ENCODE measurements around the gene SSBP4. TPM values are rescaled to one million over a fixed set of nuclear protein-coding genes. Genes with fewer than 3 reads are reported as not detected.

The SSBP4 gene
- total RNA-seq, 4 donors from 2014 or later = 40.5 to 75.6 (median 56.1) TPM

- intact Hi-C loops (cut with DNase I) = no loop called here
- H3K4me1 ChIP-seq = peaks cover 16 to 36% of the 10 kb centered on the region in 2 donors
Observed at GRCh38 chr19:18476507-18477041, 57.4 kb downstream of the SSBP4 start.

GRCh38 chr19:18477042-18477779, 58.0 kb downstream of the SSBP4 start:
- no peaks in the 10 kb centered on the region for H3K9me3 ChIP-seq
- no peak overlapping the region for H3K4me3 ChIP-seq (replicated peaks in 1 of 3)
- peaks cover 16 to 36% of the 10 kb centered on the region in 2 donors for H3K4me1 ChIP-seq
- TF ChIP-seq POLR2A (IDR thresholded peaks at IDR 0.05) (no peak), CTCF (IDR thresholded peaks at IDR 0.05) (no peak)
- no peak overlapping the region for H3K27ac ChIP-seq
- no peak for DNase-seq
- intact Hi-C loops (cut with DNase I) = no loop called here
- no peaks in the 10 kb centered on the region for H3K27me3 ChIP-seq
- 88 to 89% methylated on average over 24 of the region's 24 CpGs for WGBS, 2 donors
- H3K36me3 ChIP-seq = no peaks in the 10 kb centered on the region

More at GRCh38 chr19:18476507-18477041, 57.4 kb downstream of the SSBP4 start:
- TF ChIP-seq POLR2A (IDR thresholded peaks at IDR 0.05) (no peak), CTCF (IDR thresholded peaks at IDR 0.05) (no peak)
- Histone ChIP-seq H3K27me3 (no peaks in the 10 kb centered on the region), H3K27ac (no peak overlapping the region), H3K9me3 (no peaks in the 10 kb centered on the region), H3K36me3 (no peaks in the 10 kb centered on the region), H3K4me3 (replicated peaks in 1 of 3) (no peak overlapping the region)
- 90 to 92% methylated on average over 13 to 14 of the region's 14 CpGs for WGBS, 2 donors
- no peak for DNase-seq

- Histone ChIP-seq H3K9me3 (no peaks in the 10 kb centered on the region), H3K4me3 (replicated peaks in 1 of 3) (no peak overlapping the region), H3K27ac (peak overlapping the region in 1 of 3 donors; percentile 59), H3K4me1 (peaks cover 19 to 42% of the 10 kb centered on the region in 2 donors), H3K27me3 (no peaks in the 10 kb centered on the region), H3K36me3 (no peaks in the 10 kb centered on the region)
- 88 to 99% methylated on average over 7 of the region's 8 CpGs for WGBS, 2 donors
- TF ChIP-seq POLR2A (IDR thresholded peaks at IDR 0.05) = no peak
- no peak for TF ChIP-seq CTCF (IDR thresholded peaks at IDR 0.05)
- intact Hi-C loops (cut with DNase I) = no loop called here
- DNase-seq = no peak
Observed at GRCh38 chr19:18477974-18478373, 58.8 kb downstream of the SSBP4 start.

- WGBS, 2 donors = 65 to 83% methylated on average over 11 to 17 of the region's 17 CpGs
- Histone ChIP-seq H3K4me1 (peaks cover 25 to 49% of the 10 kb centered on the region in 2 donors), H3K36me3 (no peaks in the 10 kb centered on the region), H3K27me3 (no peaks in the 10 kb centered on the region), H3K9me3 (no peaks in the 10 kb centered on the region), H3K4me3 (replicated peaks in 1 of 3) (no peak overlapping the region), H3K27ac (peak overlapping the region; percentile 27 to 75 (median 75))
- DNase-seq = peak; percentile 30 to 50
- TF ChIP-seq CTCF (IDR thresholded peaks at IDR 0.05) = no peak
- TF ChIP-seq POLR2A (IDR thresholded peaks at IDR 0.05) = no peak
- intact Hi-C loops (cut with DNase I) = no loop called here
Observed at GRCh38 chr19:18478545-18479311, 59.5 kb downstream of the SSBP4 start.
